HG03469 (cell line): Measurements from ENCODE around the gene PROSER3.

Source experiments
- ATAC-seq: cut with Tn5 transposase; IDR thresholded peaks from one replicate; pipeline ENCODE4 v1.9.1; 2021; ENCODE audit warnings: mild to moderate bottlenecking, moderate library complexity, moderate number of reproducible peaks; ENCODE audit not compliant: unreplicated experiment

The PROSER3 gene

DNA sequence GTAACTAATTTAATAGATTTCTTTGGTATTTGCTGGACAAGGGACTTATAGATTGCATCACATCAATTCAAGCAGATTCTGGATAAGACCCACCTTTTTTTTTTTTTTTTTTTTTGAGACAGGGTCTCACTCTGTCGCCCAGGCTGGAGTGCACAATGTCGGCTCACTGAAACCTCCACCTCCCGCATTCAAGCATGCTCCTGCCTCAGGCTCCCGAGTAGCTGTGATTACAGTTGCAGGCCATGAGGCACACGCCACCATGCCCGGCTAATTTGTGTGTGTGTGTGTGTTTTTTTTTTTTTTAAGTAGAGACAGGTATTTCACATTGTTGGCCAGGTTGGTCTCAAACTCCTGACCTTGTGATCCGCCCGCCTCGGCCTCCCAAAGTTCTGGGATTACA is 58.9 kb downstream of the PROSER3 start:
- ATAC-seq, result no peak

DNA sequence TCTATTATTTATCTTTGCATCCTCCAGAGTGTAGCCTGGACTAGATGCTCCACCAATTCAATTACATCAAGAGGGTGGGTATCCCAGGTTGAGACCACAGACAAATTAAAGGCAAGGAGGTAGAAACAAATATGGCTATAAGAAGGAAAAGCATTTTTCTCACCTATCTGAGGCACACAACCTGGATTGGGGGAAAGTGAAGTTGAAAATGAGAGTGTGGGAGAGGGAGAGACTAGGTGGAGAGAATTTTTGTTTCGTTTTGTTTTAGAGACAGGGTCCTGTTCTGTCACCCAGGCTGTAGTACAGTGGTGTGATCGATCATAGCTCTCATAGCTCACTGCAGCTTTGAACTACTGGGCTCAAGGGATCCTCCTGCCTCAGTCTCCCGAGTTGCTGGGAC is 60.5 kb downstream of the PROSER3 start:
- ATAC-seq, result no peak
